Panc1 (cell line): Measurements from ENCODE around the gene CYP27B1. TPM values are rescaled to one million over a fixed set of nuclear protein-coding genes. Genes with fewer than 3 reads are reported as not detected.
"Not testable (repeated sequence)": the region's sequence is repeated elsewhere in the genome, so short reads cannot be mapped to it uniquely, and the experiment has no call there.

Experiments
- ATAC-seq: fragments of 200-7000 bp; cut with Tn5 transposase; 2 replicates; pipeline ENCODE4 v1.9.1; 2020; ENCODE audit warnings: mild to moderate bottlenecking, moderate library complexity
- BruUV-seq: library from RNA; stranded (reverse); fragments of 400-500 nt; replicated peaks from 2 replicates; lab custom pipeline; 2021; lab: Mats Ljungman, UMichigan
- CTCF ChIA-PET: fragments of 300-600 bp; sonication (Branson Sonifier 250); formaldehyde crosslinking; loops from one replicate; lab custom pipeline; 2022; ENCODE audit warnings: antibody characterized with exemption; lab: Charles Lee
- POLR2A ChIA-PET: fragments of 300-600 bp; sonication (Branson Sonifier 250); formaldehyde crosslinking; loops from one replicate; lab custom pipeline; 2022; ENCODE audit warnings: antibody characterized with exemption; lab: Charles Lee
- DNase-seq: peaks from one replicate; pipeline ENCODE4 v3.0.0-alpha.2; 2010; ENCODE audit warnings: low read depth, low spot score
- H3K27ac ChIP-seq: 2 replicates; pipeline ENCODE4 v1.5.1; 2011; ENCODE audit warnings: mild to moderate bottlenecking, low read length, inconsistent platforms
- H3K27me3 ChIP-seq: fragments of 200-500 bp; sonication (Bioruptor generic); 2 replicates; pipeline ENCODE4 v1.6.0; 2014; ENCODE audit warnings: low read length, inconsistent platforms; ENCODE audit not compliant: control insufficient read depth, insufficient read depth
- H3K36me3 ChIP-seq: fragments of 200-500 bp; sonication (Bioruptor generic); 2 replicates; pipeline ENCODE4 v1.5.1; 2014; ENCODE audit warnings: inconsistent platforms, mild to moderate bottlenecking, low read length, moderate library complexity; ENCODE audit not compliant: control insufficient read depth, insufficient read depth
- H3K4me1 ChIP-seq: 2 replicates; pipeline ENCODE4 v1.5.1; 2011; ENCODE audit warnings: inconsistent platforms, mild to moderate bottlenecking, low read length, moderate library complexity; ENCODE audit not compliant: control insufficient read depth, insufficient read depth
- H3K4me3 ChIP-seq, 2 experiments: 2 replicates each; pipeline ENCODE4 v1.5.1; 2011 to 2012; ENCODE audit warnings: low read depth in 2 of 2, low read length in 2 of 2, mild to moderate bottlenecking in 2 of 2, inconsistent platforms in 1 of 2, moderate library complexity in 1 of 2
- H3K9me3 ChIP-seq: fragments of 200-500 bp; sonication (Bioruptor generic); 2 replicates; pipeline ENCODE4 v1.5.1; 2014; ENCODE audit warnings: low read depth, mild to moderate bottlenecking, inconsistent platforms, low read length, moderate library complexity; ENCODE audit not compliant: control insufficient read depth, insufficient read depth
- CTCF ChIP-seq: fragments of 450-650 bp; IDR thresholded peaks from 2 replicates; pipeline ENCODE4 v1.5.1; 2017; ENCODE audit warnings: mild to moderate bottlenecking
- POLR2AphosphoS5 ChIP-seq: IDR thresholded peaks from 2 replicates; pipeline ENCODE4 v1.6.1; 2012; ENCODE audit warnings: mild to moderate bottlenecking, low read depth, low read length, moderate library complexity
- REST ChIP-seq, 2 experiments: IDR thresholded peaks; 2 replicates each; pipeline ENCODE4 v1.6.1; 2011 to 2012; ENCODE audit warnings: low read depth in 2 of 2, control low read depth in 1 of 2, low read length in 1 of 2, mild to moderate bottlenecking in 1 of 2, moderate library complexity in 1 of 2; ENCODE audit not compliant: insufficient read depth in 1 of 2
- SIN3A ChIP-seq: IDR thresholded peaks from 2 replicates; pipeline ENCODE4 v1.6.1; 2012; ENCODE audit warnings: low read depth, mild to moderate bottlenecking, low read length, moderate library complexity, borderline replicate concordance; ENCODE audit not compliant: insufficient read depth
- TCF7L2 ChIP-seq: IDR thresholded peaks from 2 replicates; pipeline ENCODE4 v1.6.1; 2011; ENCODE audit warnings: mild to moderate bottlenecking, low read depth, low read length, inconsistent platforms
- in situ Hi-C: cut with HindIII; loops from 2 replicates; pipeline ENCODE4 v1.10.0; 2016; ENCODE audit warnings: low sequenced_read_pairs, low pct_unique_long_range_greater_than_20kb
- intact Hi-C: fragments of 100-400 bp; cut with micrococcal nuclease; formaldehyde crosslinking; loops from one replicate; pipeline ENCODE4 v1.10.0; 2022; ENCODE audit not compliant: unreplicated experiment
- total RNA-seq: library from RNA; stranded (reverse); gene quantifications from one replicate; pipeline ENCODE4 v1.2.1, GENCODE V29; 2021; ENCODE audit not compliant: unreplicated experiment

CYP27B1 gene
- total RNA-seq, 1 experiment from 2014 or later, result 4.0 TPM

- H3K9me3 ChIP-seq, result no peaks in the 10 kb centered on the region
- in situ Hi-C loops, result no loop called here
- H3K4me1 ChIP-seq, result peaks cover 4% of the 10 kb centered on the region; the same call in 1 of the 2 replicates
- H3K36me3 ChIP-seq, result no peaks in the 10 kb centered on the region
- no peak overlapping the region for H3K4me3 ChIP-seq
- CTCF ChIA-PET, result interaction anchor here (1.1 kb wide), 1 partner anchor 12 kb away, joined by 4 read pairs; no protein-coding TSS in a partner anchor
- no peak for ATAC-seq
- intact Hi-C loops, result no loop called here
- H3K27me3 ChIP-seq, result no peaks in the 10 kb centered on the region
- DNase-seq, result no peak
- POLR2A ChIA-PET, result no interaction called here
- no peak for TF ChIP-seq CTCF
- no TSS peak for BruUV-seq
- H3K27ac ChIP-seq, result no peak overlapping the region
Observed at GRCh38 chr12:57723630-57723962, 43.3 kb downstream of the CYP27B1 start.

GRCh38 chr12:57722716-57723629 lies 43.9 kb downstream of the CYP27B1 start:
- in situ Hi-C loops (no loop called here), intact Hi-C loops (no loop called here)
- H3K4me1 ChIP-seq, result peaks cover 4% of the 10 kb centered on the region; the same call in 1 of the 2 replicates
- no TSS peak for BruUV-seq
- DNase-seq (no peak), ATAC-seq (no peak)
- no peaks in the 10 kb centered on the region for H3K9me3 ChIP-seq
- TF ChIP-seq REST (IDR thresholded peaks at IDR 0.05; ENCODE audit: insufficient read depth in 1 of 2, low read depth in 2 of 2, low read length in 1 of 2), result no peak
- TF ChIP-seq CTCF, result no peak
- no peak for TF ChIP-seq POLR2AphosphoS5
- no peak for TF ChIP-seq TCF7L2
- TF ChIP-seq SIN3A, result no peak
- no peaks in the 10 kb centered on the region for H3K27me3 ChIP-seq
- ChIA-PET CTCF (interaction anchor here (1.0 to 1.1 kb wide), 2 partner anchors 12 to 33 kb away, joined by 3 to 4 read pairs; no protein-coding TSS in a partner anchor), POLR2A (no interaction called here)
- no peaks in the 10 kb centered on the region for H3K36me3 ChIP-seq
- H3K4me3 ChIP-seq, result no peak overlapping the region
- no peak overlapping the region for H3K27ac ChIP-seq

- intact Hi-C loops, POLR2A ChIA-PET, H3K27me3 ChIP-seq, BruUV-seq, ATAC-seq, in situ Hi-C loops, H3K4me3 ChIP-seq, H3K27ac ChIP-seq, DNase-seq, H3K4me1 ChIP-seq, H3K9me3 ChIP-seq, H3K36me3 ChIP-seq: not testable (repeated sequence)
- CTCF ChIA-PET, result interaction anchor here (1.0 kb wide), 1 partner anchor 34 kb away, joined by 3 read pairs; no protein-coding TSS in a partner anchor
Observed at GRCh38 chr12:57721846-57722608, 44.9 kb downstream of the CYP27B1 start.
